Upper lobe of right lung (tissue), 1 donor: ENCODE data around the gene APMAP. TPM values are rescaled to one million over a fixed set of nuclear protein-coding genes. Genes with fewer than 3 reads are reported as not detected.

Source experiments
- ATAC-seq: fragments of 200-7000 bp; cut with Tn5 transposase; one replicate; pipeline ENCODE4 v1.9.1; 2020; ENCODE audit warnings: mild to moderate bottlenecking, moderate library complexity
- DNase-seq: peaks from one replicate; pipeline ENCODE4 v3.0.0-alpha.2; 2020
- H3K27ac ChIP-seq: fragments of 200-600 bp; one replicate; pipeline ENCODE4 v1.8.0; 2022
- H3K27me3 ChIP-seq: fragments of 200-600 bp; one replicate; pipeline ENCODE4 v1.8.0; 2022; ENCODE audit warnings: mild to moderate bottlenecking
- H3K36me3 ChIP-seq: fragments of 200-600 bp; one replicate; pipeline ENCODE4 v1.8.0; 2022
- H3K4me1 ChIP-seq: fragments of 200-600 bp; one replicate; pipeline ENCODE4 v1.8.0; 2022
- H3K4me3 ChIP-seq: fragments of 200-600 bp; one replicate; pipeline ENCODE4 v1.8.0; 2022; ENCODE audit warnings: mild to moderate bottlenecking
- H3K9me3 ChIP-seq: fragments of 200-600 bp; one replicate; pipeline ENCODE4 v1.8.0; 2022
- intact Hi-C: fragments of 100-400 bp; cut with DNase I; formaldehyde crosslinking; loops from one replicate; pipeline ENCODE4 v1.11.0; 2022
- total RNA-seq: library from RNA; stranded (reverse); fragmentation: NEBNext Ultra II Directional; extraction: Animal tissue kit (Norgen Biotek cat#: 25700); gene quantifications from one replicate; pipeline ENCODE4 v1.2.1, GENCODE V29; 2021
- TF ChIP-seq, protein P1 (sequence below): fragments of 200-600 bp; IDR thresholded peaks from one replicate; pipeline ENCODE4 v1.8.0; 2022; ENCODE audit warnings: antibody characterized with exemption
- donor health status: DM: no; HTN: yes; CAD: no; lungs with severe emphysema.

The APMAP gene
- total RNA-seq, 1 donor from 2014 or later, result 73.5 TPM

GRCh38 chr20:24958506-24959385, 33.8 kb downstream of the APMAP start:
- TF ChIP-seq, protein P1, sequence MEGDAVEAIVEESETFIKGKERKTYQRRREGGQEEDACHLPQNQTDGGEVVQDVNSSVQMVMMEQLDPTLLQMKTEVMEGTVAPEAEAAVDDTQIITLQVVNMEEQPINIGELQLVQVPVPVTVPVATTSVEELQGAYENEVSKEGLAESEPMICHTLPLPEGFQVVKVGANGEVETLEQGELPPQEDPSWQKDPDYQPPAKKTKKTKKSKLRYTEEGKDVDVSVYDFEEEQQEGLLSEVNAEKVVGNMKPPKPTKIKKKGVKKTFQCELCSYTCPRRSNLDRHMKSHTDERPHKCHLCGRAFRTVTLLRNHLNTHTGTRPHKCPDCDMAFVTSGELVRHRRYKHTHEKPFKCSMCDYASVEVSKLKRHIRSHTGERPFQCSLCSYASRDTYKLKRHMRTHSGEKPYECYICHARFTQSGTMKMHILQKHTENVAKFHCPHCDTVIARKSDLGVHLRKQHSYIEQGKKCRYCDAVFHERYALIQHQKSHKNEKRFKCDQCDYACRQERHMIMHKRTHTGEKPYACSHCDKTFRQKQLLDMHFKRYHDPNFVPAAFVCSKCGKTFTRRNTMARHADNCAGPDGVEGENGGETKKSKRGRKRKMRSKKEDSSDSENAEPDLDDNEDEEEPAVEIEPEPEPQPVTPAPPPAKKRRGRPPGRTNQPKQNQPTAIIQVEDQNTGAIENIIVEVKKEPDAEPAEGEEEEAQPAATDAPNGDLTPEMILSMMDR, result no peak
- Histone ChIP-seq H3K36me3 (peaks cover 67% of the 10 kb centered on the region), H3K4me3 (no peak overlapping the region), H3K27me3 (no peaks in the 10 kb centered on the region), H3K27ac (no peak overlapping the region), H3K4me1 (no peaks in the 10 kb centered on the region), H3K9me3 (no peaks in the 10 kb centered on the region)
- DNase-seq (no peak), ATAC-seq (no peak)
- intact Hi-C loops, result no loop called here

DNA sequence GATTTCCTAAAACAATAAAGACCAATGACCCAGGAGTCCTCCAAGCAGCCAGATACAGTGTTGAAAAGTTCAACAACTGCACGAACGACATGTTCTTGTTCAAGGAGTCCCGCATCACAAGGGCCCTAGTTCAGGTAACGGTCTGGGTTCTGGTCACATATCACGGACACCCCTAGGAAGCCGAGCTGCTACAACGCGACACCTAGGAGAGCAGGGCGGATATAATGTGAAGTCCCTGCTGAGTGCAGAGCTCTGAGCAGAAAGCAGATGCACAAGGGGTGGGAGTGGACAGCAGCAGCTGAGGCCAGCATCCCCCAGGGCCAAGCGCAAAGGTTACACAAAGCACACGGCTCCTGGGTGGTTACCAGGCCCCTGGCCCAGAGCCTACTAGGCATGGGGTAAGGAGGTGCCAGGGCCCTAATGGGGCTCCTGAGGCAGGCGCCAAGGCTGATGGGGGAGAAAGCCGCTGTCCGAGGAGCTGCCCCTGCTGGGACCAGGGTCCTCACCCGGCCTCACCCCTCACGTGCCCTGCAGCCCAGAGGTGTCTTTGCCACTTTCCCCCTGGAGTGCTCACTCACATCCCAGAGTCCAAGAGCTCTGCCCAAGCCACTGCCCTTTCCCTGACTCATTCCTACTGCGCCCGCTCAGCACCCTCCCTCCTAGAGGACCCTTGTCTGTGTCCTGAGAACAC, 35.1 kb downstream of the APMAP start:
- H3K36me3 ChIP-seq, result peaks cover 55% of the 10 kb centered on the region
- no peaks in the 10 kb centered on the region for H3K9me3 ChIP-seq
- ATAC-seq (no peak), DNase-seq (no peak)
- no peak overlapping the region for H3K27ac ChIP-seq
- TF ChIP-seq, protein P1, result no peak
- H3K4me3 ChIP-seq, result no peak overlapping the region
- intact Hi-C loops, result no loop called here
- H3K4me1 ChIP-seq, result no peaks in the 10 kb centered on the region
- H3K27me3 ChIP-seq, result no peaks in the 10 kb centered on the region

GRCh38 chr20:24956001-24956841, 36.3 kb downstream of the APMAP start:
- DNase-seq, result no peak
- Histone ChIP-seq H3K4me3 (no peak overlapping the region), H3K36me3 (peaks cover 44% of the 10 kb centered on the region), H3K27me3 (no peaks in the 10 kb centered on the region), H3K9me3 (no peaks in the 10 kb centered on the region), H3K27ac (no peak overlapping the region), H3K4me1 (no peaks in the 10 kb centered on the region)
- TF ChIP-seq, protein P1, result no peak
- ATAC-seq, result no peak
- intact Hi-C loops, result no loop called here

DNA sequence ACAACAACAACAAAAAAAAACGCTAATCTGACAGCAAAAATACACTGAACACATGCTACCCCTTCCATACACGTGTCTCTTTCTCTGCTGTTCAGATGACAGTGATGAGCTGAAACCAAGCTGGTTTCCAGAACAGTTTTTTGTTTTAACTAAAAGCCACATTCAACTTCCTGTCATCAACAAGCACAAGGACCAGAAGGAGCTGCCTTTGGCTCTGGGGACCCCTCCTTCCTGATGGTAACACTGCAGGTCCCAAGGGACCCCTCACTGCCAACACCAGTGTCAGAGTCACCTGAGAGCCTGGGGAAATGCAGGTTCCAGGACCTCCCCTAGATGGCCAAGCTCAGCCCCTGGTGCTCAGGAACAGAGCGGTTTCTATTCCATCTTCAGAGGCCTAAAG, 37.5 kb downstream of the APMAP start:
- ATAC-seq (no peak), DNase-seq (no peak)
- Histone ChIP-seq H3K4me3 (no peak overlapping the region), H3K9me3 (no peaks in the 10 kb centered on the region), H3K4me1 (no peaks in the 10 kb centered on the region), H3K27ac (no peak overlapping the region), H3K36me3 (peaks cover 32% of the 10 kb centered on the region), H3K27me3 (no peaks in the 10 kb centered on the region)
- TF ChIP-seq, protein P1, result no peak
- intact Hi-C loops, result no loop called here

DNA sequence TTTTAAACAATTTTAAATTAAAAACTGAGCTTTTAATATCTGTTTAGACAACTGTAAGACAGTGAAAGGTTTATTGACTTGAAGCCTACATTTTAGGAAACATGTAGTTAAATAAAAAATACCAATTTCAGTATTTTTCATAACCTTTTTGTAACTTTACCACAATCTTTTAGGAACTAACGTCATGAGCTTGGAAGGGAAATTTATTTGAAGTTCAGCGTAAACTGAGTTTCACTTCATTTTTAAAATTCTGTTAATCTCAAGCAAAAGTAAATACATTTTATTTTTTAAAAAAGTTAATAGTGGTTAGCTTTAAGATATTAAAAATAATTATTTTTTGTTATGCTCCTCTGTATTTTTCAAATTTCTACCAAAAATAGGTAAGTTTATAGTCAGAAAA, 38.0 kb downstream of the APMAP start:
- Histone ChIP-seq H3K27ac (no peak overlapping the region), H3K36me3 (peaks cover 27% of the 10 kb centered on the region), H3K9me3 (no peaks in the 10 kb centered on the region), H3K4me1 (no peaks in the 10 kb centered on the region), H3K4me3 (no peak overlapping the region), H3K27me3 (no peaks in the 10 kb centered on the region)
- DNase-seq (no peak), ATAC-seq (no peak)
- intact Hi-C loops, result no loop called here
- TF ChIP-seq, protein P1, result no peak
